Activated CD4-positive, alpha-beta T cell treated with anti-CD3 and anti-CD28 coated beads, Interleukin-2, Interleukin-4, amounts not matched to agents 100 ng/mL and 50 ng/mL, durations not matched to agents 16 hours and 8 hours (primary cell): ENCODE measurements around the gene FAM3B.

ENCODE experiments used
- DNase-seq: peaks from one replicate; pipeline ENCODE4 v3.0.0-alpha.2; 2020; ENCODE audit warnings: low spot score

The FAM3B gene

GRCh38 chr21:41397471-41397891 lies 80.9 kb downstream of the FAM3B start:
- no peak for DNase-seq

GRCh38 chr21:41398251-41398650 lies 81.7 kb downstream of the FAM3B start:
- DNase-seq: no peak

GRCh38 chr21:41398831-41399230 lies 82.2 kb downstream of the FAM3B start:
- DNase-seq: no peak

GRCh38 chr21:41399246-41399800 lies 82.7 kb downstream of the FAM3B start:
- no peak for DNase-seq

- DNase-seq: no peak
These were observed 85.6 kb downstream of the FAM3B start for GRCh38 chr21:41402231-41402630.

GRCh38 chr21:41402796-41403195 lies 86.2 kb downstream of the FAM3B start:
- DNase-seq: no peak

GRCh38 chr21:41403331-41403730 lies 86.7 kb downstream of the FAM3B start:
- no peak for DNase-seq

- no peak for DNase-seq
These were observed 87.4 kb downstream of the FAM3B start for GRCh38 chr21:41403966-41404365.

GRCh38 chr21:41405321-41405720 lies 88.7 kb downstream of the FAM3B start:
- DNase-seq: no peak

GRCh38 chr21:41406340-41406739 lies 89.7 kb downstream of the FAM3B start:
- no peak for DNase-seq
